ENCODE results near the gene ZFP64. TPM values are rescaled to one million over a fixed set of nuclear protein-coding genes. Genes with fewer than 3 reads are reported as not detected.

ZFP64 gene
- total RNA-seq = 15.3 and 15.6 TPM in 2 replicates

GRCh38 chr20:52191132-52191915, at the start of gene ZFP64:
Gene ZFP64, minus strand, starts transcription at chr20:52191779. Its CDS starts 143 bp downstream, at chr20:52191636.

Measured in hair follicle dermal papilla cell (primary cell).